H9 (cell line): ENCODE data around the gene SETD3. TPM values are rescaled to one million over a fixed set of nuclear protein-coding genes. Genes with fewer than 3 reads are reported as not detected.

ENCODE experiments used
- DNase-seq: peaks from one replicate; pipeline ENCODE4 v3.0.0-alpha.2; 2017
- H2AFZ ChIP-seq: one replicate; pipeline ENCODE4 v1.6.1; 2013; ENCODE audit warnings: mild to moderate bottlenecking, low read length, control low read depth, moderate library complexity
- H2AK5ac ChIP-seq: 2 replicates; pipeline ENCODE4 v1.6.1; 2013; ENCODE audit warnings: low read length, control low read depth, mixed read lengths; ENCODE audit not compliant: insufficient read length
- H2BK120ac ChIP-seq: one replicate; pipeline ENCODE4 v1.6.1; 2013; ENCODE audit warnings: low read depth, mild to moderate bottlenecking, low read length, control low read depth, inconsistent platforms; ENCODE audit not compliant: poor library complexity, severe bottlenecking
- H2BK12ac ChIP-seq: 2 replicates; pipeline ENCODE4 v1.6.1; 2013; ENCODE audit warnings: low read length, control low read depth, mixed read lengths, low read depth; ENCODE audit not compliant: insufficient read length
- H2BK15ac ChIP-seq: 2 replicates; pipeline ENCODE4 v1.6.1; 2013; ENCODE audit warnings: low read depth, low read length, control low read depth
- H2BK20ac ChIP-seq: one replicate; pipeline ENCODE4 v1.6.1; 2013; ENCODE audit warnings: low read depth, mild to moderate bottlenecking, low read length, control low read depth, inconsistent platforms; ENCODE audit not compliant: poor library complexity, severe bottlenecking
- H2BK5ac ChIP-seq: 2 replicates; pipeline ENCODE4 v1.6.1; 2013; ENCODE audit warnings: low read length, control low read depth, mixed read lengths; ENCODE audit not compliant: insufficient read length
- H3K14ac ChIP-seq: 2 replicates; pipeline ENCODE4 v1.6.1; 2013; ENCODE audit warnings: low read length, control low read depth; ENCODE audit not compliant: insufficient read depth
- H3K18ac ChIP-seq: 2 replicates; pipeline ENCODE4 v1.6.1; 2013; ENCODE audit warnings: low read depth, mild to moderate bottlenecking, mixed read lengths, low read length, control low read depth; ENCODE audit not compliant: insufficient read length
- H3K23ac ChIP-seq: 2 replicates; pipeline ENCODE4 v1.6.1; 2013; ENCODE audit warnings: low read length, control low read depth, mixed read lengths, low read depth; ENCODE audit not compliant: insufficient read length
- H3K23me2 ChIP-seq: 2 replicates; pipeline ENCODE4 v1.6.1; 2013; ENCODE audit warnings: low read depth, mild to moderate bottlenecking, mixed read lengths, low read length, control low read depth; ENCODE audit not compliant: insufficient read length, poor library complexity, severe bottlenecking
- H3K27ac ChIP-seq: 2 replicates; pipeline ENCODE4 v1.5.1; 2013; ENCODE audit warnings: low read length, control low read depth, mixed read lengths, low read depth; ENCODE audit not compliant: insufficient read length
- H3K27me3 ChIP-seq: 2 replicates; pipeline ENCODE4 v1.6.1; 2013; ENCODE audit warnings: low read length, control low read depth, inconsistent platforms; ENCODE audit not compliant: insufficient read depth
- H3K4ac ChIP-seq: 2 replicates; pipeline ENCODE4 v1.6.1; 2013; ENCODE audit warnings: low read depth, mild to moderate bottlenecking, control low read depth, inconsistent platforms, low read length, moderate library complexity
- H3K4me1 ChIP-seq: 2 replicates; pipeline ENCODE4 v1.6.1; 2013; ENCODE audit warnings: low read length, control low read depth, inconsistent platforms; ENCODE audit not compliant: insufficient read depth
- H3K4me2 ChIP-seq: 2 replicates; pipeline ENCODE4 v1.6.1; 2013; ENCODE audit warnings: low read length, control low read depth, mixed read lengths; ENCODE audit not compliant: insufficient read length, insufficient read depth
- H3K56ac ChIP-seq: 2 replicates; pipeline ENCODE4 v1.6.1; 2013; ENCODE audit warnings: low read depth, mild to moderate bottlenecking, mixed read lengths, low read length, control low read depth; ENCODE audit not compliant: insufficient read length
- H3K79me1 ChIP-seq: 2 replicates; pipeline ENCODE4 v1.6.1; 2013; ENCODE audit warnings: low read depth, mild to moderate bottlenecking, moderate library complexity, low read length, control low read depth, inconsistent platforms; ENCODE audit not compliant: insufficient read depth, poor library complexity, severe bottlenecking
- H3K79me2 ChIP-seq: 2 replicates; pipeline ENCODE4 v1.6.1; 2013; ENCODE audit warnings: low read length, control low read depth, inconsistent platforms; ENCODE audit not compliant: insufficient read depth
- H3K9ac ChIP-seq: 2 replicates; pipeline ENCODE4 v1.6.1; 2013; ENCODE audit warnings: low read length, control low read depth, mixed read lengths; ENCODE audit not compliant: insufficient read length; ENCODE audit errors: extremely low read depth
- H3K9me3 ChIP-seq: one replicate; pipeline ENCODE4 v1.6.1; 2013; ENCODE audit warnings: low read depth, low read length, inconsistent platforms; ENCODE audit not compliant: control insufficient read depth
- H3T11ph ChIP-seq: one replicate; pipeline ENCODE4 v1.6.1; 2013; ENCODE audit warnings: mild to moderate bottlenecking, low read length, control low read depth, inconsistent platforms
- H4K20me1 ChIP-seq: one replicate; pipeline ENCODE4 v1.6.1; 2013; ENCODE audit not compliant: control insufficient read depth, insufficient read length, insufficient read depth
- H4K5ac ChIP-seq: 2 replicates; pipeline ENCODE4 v1.6.1; 2013; ENCODE audit warnings: low read depth, mild to moderate bottlenecking, mixed read lengths, low read length, control low read depth; ENCODE audit not compliant: insufficient read length
- H4K8ac ChIP-seq: replicated peaks from 2 replicates; pipeline ENCODE4 v1.6.1; 2013; ENCODE audit warnings: low read length, control low read depth, mixed read lengths, low read depth; ENCODE audit not compliant: insufficient read length
- H4K91ac ChIP-seq: 2 replicates; pipeline ENCODE4 v1.6.1; 2013; ENCODE audit warnings: low read depth, mild to moderate bottlenecking, moderate library complexity, mixed read lengths, low read length, control low read depth; ENCODE audit not compliant: insufficient read length
- H3K27ac Mint-ChIP-seq, 3 experiments: 2 replicates in 2 of 3; 3 replicates in 1 of 3; pipeline ENCODE4 v1.8.0; 2020 to 2021; ENCODE audit warnings: mixed read lengths in 3 of 3, mild to moderate bottlenecking in 1 of 3, moderate library complexity in 1 of 3
- H3K27me3 Mint-ChIP-seq: 2 replicates; pipeline ENCODE4 v1.8.0; 2021; ENCODE audit warnings: low read depth, mild to moderate bottlenecking, moderate library complexity, mixed read lengths
- H3K36me3 Mint-ChIP-seq, 3 experiments: 2 replicates in 2 of 3; 3 replicates in 1 of 3; pipeline ENCODE4 v1.8.0; 2020 to 2021; ENCODE audit warnings: low read depth in 3 of 3, mixed read lengths in 3 of 3; ENCODE audit not compliant: insufficient read depth in 1 of 3
- H3K4me1 Mint-ChIP-seq, 2 experiments: 2 replicates each; pipeline ENCODE4 v1.8.0; 2020; ENCODE audit warnings: mixed read lengths in 2 of 2
- H3K4me3 Mint-ChIP-seq, 2 experiments: 2 replicates in 1 of 2; 3 replicates in 1 of 2; pipeline ENCODE4 v1.8.0; 2020 to 2021; ENCODE audit warnings: mild to moderate bottlenecking in 2 of 2, mixed read lengths in 2 of 2, moderate library complexity in 1 of 2
- H3K9me3 Mint-ChIP-seq, 2 experiments: 2 replicates in 1 of 2; 3 replicates in 1 of 2; pipeline ENCODE4 v1.8.0; 2020; ENCODE audit warnings: mild to moderate bottlenecking in 2 of 2, mixed read lengths in 2 of 2, moderate library complexity in 1 of 2
- WGBS: extraction: QIAGEN DNeasy Blood & Tissue Kit; methylation state at CpG from one replicate; pipeline ENCODE4 v1.1.7; 2013; ENCODE audit warnings: missing lambda C conversion rate, low lambda C conversion rate, mixed read lengths; ENCODE audit not compliant: insufficient read length; ENCODE audit errors: extremely low coverage; 5-methylcytosine and 5-hydroxymethylcytosine counted together
- total RNA-seq: library from RNA; stranded (reverse); gene quantifications from 2 replicates; pipeline ENCODE4 v1.2.1, GENCODE V29; 2021
- TF ChIP-seq, protein P1 (sequence below): fragments of 200-600 bp; sonication (generic); conservative IDR thresholded peaks from 3 replicates; pipeline ENCODE4 v1.8.0; 2021; ENCODE audit warnings: antibody characterized with exemption, mild to moderate bottlenecking

Gene SETD3
- total RNA-seq, 1 experiment from 2014 or later: 56.7 TPM

DNA sequence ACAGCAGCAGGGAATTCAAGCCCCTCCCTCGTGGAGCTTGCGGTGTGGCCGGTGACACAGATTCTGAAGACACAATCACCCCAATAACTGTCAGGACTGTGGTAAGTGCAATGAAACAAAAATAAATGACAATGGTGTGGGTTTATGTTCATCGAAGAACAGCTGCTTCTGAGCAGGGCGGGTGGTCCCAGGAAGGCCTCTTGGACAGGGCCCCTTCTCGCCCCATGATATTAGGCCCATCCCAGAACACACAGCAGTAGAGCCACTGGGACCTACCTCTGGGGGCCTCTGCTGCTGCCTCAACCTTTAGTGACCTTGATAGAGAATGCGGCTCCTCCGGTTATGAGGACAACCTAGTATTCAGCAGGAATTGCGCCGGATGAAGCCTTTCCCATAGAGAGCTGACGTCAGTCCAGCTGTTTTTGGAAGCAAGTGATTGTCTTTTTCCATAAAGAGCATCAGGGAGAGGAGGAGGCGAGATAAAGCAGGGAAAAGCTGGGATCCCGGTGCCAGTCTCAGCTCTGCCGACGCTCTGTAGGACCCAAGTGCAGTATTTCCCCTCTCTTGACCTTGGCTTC, 124.5 kb downstream of the SETD3 start:
- TF ChIP-seq, protein P1, sequence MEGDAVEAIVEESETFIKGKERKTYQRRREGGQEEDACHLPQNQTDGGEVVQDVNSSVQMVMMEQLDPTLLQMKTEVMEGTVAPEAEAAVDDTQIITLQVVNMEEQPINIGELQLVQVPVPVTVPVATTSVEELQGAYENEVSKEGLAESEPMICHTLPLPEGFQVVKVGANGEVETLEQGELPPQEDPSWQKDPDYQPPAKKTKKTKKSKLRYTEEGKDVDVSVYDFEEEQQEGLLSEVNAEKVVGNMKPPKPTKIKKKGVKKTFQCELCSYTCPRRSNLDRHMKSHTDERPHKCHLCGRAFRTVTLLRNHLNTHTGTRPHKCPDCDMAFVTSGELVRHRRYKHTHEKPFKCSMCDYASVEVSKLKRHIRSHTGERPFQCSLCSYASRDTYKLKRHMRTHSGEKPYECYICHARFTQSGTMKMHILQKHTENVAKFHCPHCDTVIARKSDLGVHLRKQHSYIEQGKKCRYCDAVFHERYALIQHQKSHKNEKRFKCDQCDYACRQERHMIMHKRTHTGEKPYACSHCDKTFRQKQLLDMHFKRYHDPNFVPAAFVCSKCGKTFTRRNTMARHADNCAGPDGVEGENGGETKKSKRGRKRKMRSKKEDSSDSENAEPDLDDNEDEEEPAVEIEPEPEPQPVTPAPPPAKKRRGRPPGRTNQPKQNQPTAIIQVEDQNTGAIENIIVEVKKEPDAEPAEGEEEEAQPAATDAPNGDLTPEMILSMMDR: no peak
- no CpG with 5 or more reads among the region's 15 CpGs for whole genome bisulfite sequencing
- no peaks in the 10 kb centered on the region for H3K9me3 Mint-ChIP-seq
- no peak overlapping the region for H2BK5ac ChIP-seq
- no peak overlapping the region for H2AK5ac ChIP-seq
- no peak overlapping the region for H2AFZ ChIP-seq
- H3K4me1 Mint-ChIP-seq: peaks cover 4 to 8% of the 10 kb centered on the region in 2 experiments
- no peak overlapping the region for H4K5ac ChIP-seq
- no peak overlapping the region for H3K56ac ChIP-seq
- H3K27ac ChIP-seq: no peak overlapping the region
- H3K9ac ChIP-seq: no peak overlapping the region
- H3K4me3 Mint-ChIP-seq: no peak overlapping the region
- no peak overlapping the region for H3K18ac ChIP-seq
- H2BK20ac ChIP-seq: no peak overlapping the region
- H3K79me1 ChIP-seq: no peaks in the 10 kb centered on the region
- no peaks in the 10 kb centered on the region for H3K9me3 ChIP-seq
- H4K91ac ChIP-seq: no peak overlapping the region
- H2BK12ac ChIP-seq: no peak overlapping the region
- H3K27me3 Mint-ChIP-seq: no peaks in the 10 kb centered on the region; the same call in 1 of the 2 replicates
- H3K23me2 ChIP-seq: no peaks in the 10 kb centered on the region
- no peak overlapping the region for H3K4me2 ChIP-seq
- no peak overlapping the region for H3K23ac ChIP-seq
- no peak overlapping the region for H3K4ac ChIP-seq
- H3K27me3 ChIP-seq: no peaks in the 10 kb centered on the region
- no peak overlapping the region for H3K27ac Mint-ChIP-seq
- DNase-seq: no peak
- H3K79me2 ChIP-seq: no peaks in the 10 kb centered on the region
- H3K4me1 ChIP-seq: no peaks in the 10 kb centered on the region
- H4K20me1 ChIP-seq: no peaks in the 10 kb centered on the region
- no peaks in the 10 kb centered on the region; a peak in 1 of 7 replicates for H3K36me3 Mint-ChIP-seq
- H3K14ac ChIP-seq: no peak overlapping the region
- H2BK120ac ChIP-seq: no peak overlapping the region
- no peak overlapping the region for H4K8ac ChIP-seq
- H3T11ph ChIP-seq: no peak overlapping the region
- no peak overlapping the region for H2BK15ac ChIP-seq
